H9 (cell line): ENCODE measurements around the gene ABCG5. TPM values are rescaled to one million over a fixed set of nuclear protein-coding genes. Genes with fewer than 3 reads are reported as not detected.

Experiments
- DNase-seq: peaks from one replicate; pipeline ENCODE4 v3.0.0-alpha.2; 2017
- H2AFZ ChIP-seq: one replicate; pipeline ENCODE4 v1.6.1; 2013; ENCODE audit warnings: mild to moderate bottlenecking, low read length, control low read depth, moderate library complexity
- H2AK5ac ChIP-seq: 2 replicates; pipeline ENCODE4 v1.6.1; 2013; ENCODE audit warnings: low read length, control low read depth, mixed read lengths; ENCODE audit not compliant: insufficient read length
- H2BK120ac ChIP-seq: one replicate; pipeline ENCODE4 v1.6.1; 2013; ENCODE audit warnings: low read depth, mild to moderate bottlenecking, low read length, control low read depth, inconsistent platforms; ENCODE audit not compliant: poor library complexity, severe bottlenecking
- H2BK12ac ChIP-seq: 2 replicates; pipeline ENCODE4 v1.6.1; 2013; ENCODE audit warnings: low read length, control low read depth, mixed read lengths, low read depth; ENCODE audit not compliant: insufficient read length
- H2BK15ac ChIP-seq: 2 replicates; pipeline ENCODE4 v1.6.1; 2013; ENCODE audit warnings: low read depth, low read length, control low read depth
- H2BK20ac ChIP-seq: one replicate; pipeline ENCODE4 v1.6.1; 2013; ENCODE audit warnings: low read depth, mild to moderate bottlenecking, low read length, control low read depth, inconsistent platforms; ENCODE audit not compliant: poor library complexity, severe bottlenecking
- H2BK5ac ChIP-seq: 2 replicates; pipeline ENCODE4 v1.6.1; 2013; ENCODE audit warnings: low read length, control low read depth, mixed read lengths; ENCODE audit not compliant: insufficient read length
- H3K14ac ChIP-seq: 2 replicates; pipeline ENCODE4 v1.6.1; 2013; ENCODE audit warnings: low read length, control low read depth; ENCODE audit not compliant: insufficient read depth
- H3K18ac ChIP-seq: 2 replicates; pipeline ENCODE4 v1.6.1; 2013; ENCODE audit warnings: low read depth, mild to moderate bottlenecking, mixed read lengths, low read length, control low read depth; ENCODE audit not compliant: insufficient read length
- H3K23ac ChIP-seq: 2 replicates; pipeline ENCODE4 v1.6.1; 2013; ENCODE audit warnings: low read length, control low read depth, mixed read lengths, low read depth; ENCODE audit not compliant: insufficient read length
- H3K23me2 ChIP-seq: 2 replicates; pipeline ENCODE4 v1.6.1; 2013; ENCODE audit warnings: low read depth, mild to moderate bottlenecking, mixed read lengths, low read length, control low read depth; ENCODE audit not compliant: insufficient read length, poor library complexity, severe bottlenecking
- H3K27ac ChIP-seq: 2 replicates; pipeline ENCODE4 v1.5.1; 2013; ENCODE audit warnings: low read length, control low read depth, mixed read lengths, low read depth; ENCODE audit not compliant: insufficient read length
- H3K27me3 ChIP-seq: 2 replicates; pipeline ENCODE4 v1.6.1; 2013; ENCODE audit warnings: low read length, control low read depth, inconsistent platforms; ENCODE audit not compliant: insufficient read depth
- H3K4ac ChIP-seq: 2 replicates; pipeline ENCODE4 v1.6.1; 2013; ENCODE audit warnings: low read depth, mild to moderate bottlenecking, control low read depth, inconsistent platforms, low read length, moderate library complexity
- H3K4me1 ChIP-seq: 2 replicates; pipeline ENCODE4 v1.6.1; 2013; ENCODE audit warnings: low read length, control low read depth, inconsistent platforms; ENCODE audit not compliant: insufficient read depth
- H3K4me2 ChIP-seq: 2 replicates; pipeline ENCODE4 v1.6.1; 2013; ENCODE audit warnings: low read length, control low read depth, mixed read lengths; ENCODE audit not compliant: insufficient read length, insufficient read depth
- H3K56ac ChIP-seq: 2 replicates; pipeline ENCODE4 v1.6.1; 2013; ENCODE audit warnings: low read depth, mild to moderate bottlenecking, mixed read lengths, low read length, control low read depth; ENCODE audit not compliant: insufficient read length
- H3K79me1 ChIP-seq: 2 replicates; pipeline ENCODE4 v1.6.1; 2013; ENCODE audit warnings: low read depth, mild to moderate bottlenecking, moderate library complexity, low read length, control low read depth, inconsistent platforms; ENCODE audit not compliant: insufficient read depth, poor library complexity, severe bottlenecking
- H3K79me2 ChIP-seq: 2 replicates; pipeline ENCODE4 v1.6.1; 2013; ENCODE audit warnings: low read length, control low read depth, inconsistent platforms; ENCODE audit not compliant: insufficient read depth
- H3K9ac ChIP-seq: 2 replicates; pipeline ENCODE4 v1.6.1; 2013; ENCODE audit warnings: low read length, control low read depth, mixed read lengths; ENCODE audit not compliant: insufficient read length; ENCODE audit errors: extremely low read depth
- H3K9me3 ChIP-seq: one replicate; pipeline ENCODE4 v1.6.1; 2013; ENCODE audit warnings: low read depth, low read length, inconsistent platforms; ENCODE audit not compliant: control insufficient read depth
- H3T11ph ChIP-seq: one replicate; pipeline ENCODE4 v1.6.1; 2013; ENCODE audit warnings: mild to moderate bottlenecking, low read length, control low read depth, inconsistent platforms
- H4K20me1 ChIP-seq: one replicate; pipeline ENCODE4 v1.6.1; 2013; ENCODE audit not compliant: control insufficient read depth, insufficient read length, insufficient read depth
- H4K5ac ChIP-seq: 2 replicates; pipeline ENCODE4 v1.6.1; 2013; ENCODE audit warnings: low read depth, mild to moderate bottlenecking, mixed read lengths, low read length, control low read depth; ENCODE audit not compliant: insufficient read length
- H4K8ac ChIP-seq: replicated peaks from 2 replicates; pipeline ENCODE4 v1.6.1; 2013; ENCODE audit warnings: low read length, control low read depth, mixed read lengths, low read depth; ENCODE audit not compliant: insufficient read length
- H4K91ac ChIP-seq: 2 replicates; pipeline ENCODE4 v1.6.1; 2013; ENCODE audit warnings: low read depth, mild to moderate bottlenecking, moderate library complexity, mixed read lengths, low read length, control low read depth; ENCODE audit not compliant: insufficient read length
- H3K27ac Mint-ChIP-seq, 3 experiments: 2 replicates in 2 of 3; 3 replicates in 1 of 3; pipeline ENCODE4 v1.8.0; 2020 to 2021; ENCODE audit warnings: mixed read lengths in 3 of 3, mild to moderate bottlenecking in 1 of 3, moderate library complexity in 1 of 3
- H3K27me3 Mint-ChIP-seq: 2 replicates; pipeline ENCODE4 v1.8.0; 2021; ENCODE audit warnings: low read depth, mild to moderate bottlenecking, moderate library complexity, mixed read lengths
- H3K36me3 Mint-ChIP-seq, 3 experiments: 2 replicates in 2 of 3; 3 replicates in 1 of 3; pipeline ENCODE4 v1.8.0; 2020 to 2021; ENCODE audit warnings: low read depth in 3 of 3, mixed read lengths in 3 of 3; ENCODE audit not compliant: insufficient read depth in 1 of 3
- H3K4me1 Mint-ChIP-seq, 2 experiments: 2 replicates each; pipeline ENCODE4 v1.8.0; 2020; ENCODE audit warnings: mixed read lengths in 2 of 2
- H3K4me3 Mint-ChIP-seq, 2 experiments: 2 replicates in 1 of 2; 3 replicates in 1 of 2; pipeline ENCODE4 v1.8.0; 2020 to 2021; ENCODE audit warnings: mild to moderate bottlenecking in 2 of 2, mixed read lengths in 2 of 2, moderate library complexity in 1 of 2
- H3K9me3 Mint-ChIP-seq, 2 experiments: 2 replicates in 1 of 2; 3 replicates in 1 of 2; pipeline ENCODE4 v1.8.0; 2020; ENCODE audit warnings: mild to moderate bottlenecking in 2 of 2, mixed read lengths in 2 of 2, moderate library complexity in 1 of 2
- CTCF ChIP-seq: fragments of 200-600 bp; sonication (generic); conservative IDR thresholded peaks from 3 replicates; pipeline ENCODE4 v1.8.0; 2021; ENCODE audit warnings: antibody characterized with exemption, mild to moderate bottlenecking
- WGBS: extraction: QIAGEN DNeasy Blood & Tissue Kit; methylation state at CpG from one replicate; pipeline ENCODE4 v1.1.7; 2013; ENCODE audit warnings: missing lambda C conversion rate, low lambda C conversion rate, mixed read lengths; ENCODE audit not compliant: insufficient read length; ENCODE audit errors: extremely low coverage; 5-methylcytosine and 5-hydroxymethylcytosine counted together
- total RNA-seq: library from RNA; stranded (reverse); gene quantifications from 2 replicates; pipeline ENCODE4 v1.2.1, GENCODE V29; 2021

Gene ABCG5
- total RNA-seq, 1 experiment from 2014 or later: not detected

- Histone ChIP-seq H3K18ac (no peak overlapping the region), H4K20me1 (no peaks in the 10 kb centered on the region), H3K4me2 (no peak overlapping the region), H3K9ac (no peak overlapping the region), H2BK12ac (no peak overlapping the region), H3K23ac (no peak overlapping the region), H3K4me1 (no peaks in the 10 kb centered on the region), H3K14ac (no peak overlapping the region), H3K56ac (no peak overlapping the region), H3K4ac (no peak overlapping the region), H2BK15ac (no peak overlapping the region), H2AFZ (no peak overlapping the region), H3K27ac (no peak overlapping the region), H3K9me3 (no peaks in the 10 kb centered on the region), H3T11ph (no peak overlapping the region), H3K23me2 (no peaks in the 10 kb centered on the region), H3K79me2 (no peaks in the 10 kb centered on the region), H4K8ac (no peak overlapping the region), H2BK20ac (no peak overlapping the region), H2BK120ac (no peak overlapping the region), H2AK5ac (no peak overlapping the region), H2BK5ac (no peak overlapping the region), H3K27me3 (no peaks in the 10 kb centered on the region), H4K5ac (no peak overlapping the region), H4K91ac (no peak overlapping the region), H3K79me1 (no peaks in the 10 kb centered on the region)
- DNase-seq: no peak
- no peak overlapping the region for H3K27ac Mint-ChIP-seq
- no peak overlapping the region for H3K4me3 Mint-ChIP-seq
- no peaks in the 10 kb centered on the region for H3K27me3 Mint-ChIP-seq
- H3K36me3 Mint-ChIP-seq: no peaks in the 10 kb centered on the region
- H3K9me3 Mint-ChIP-seq: no peaks in the 10 kb centered on the region
- no CpG with 5 or more reads among the region's 5 CpGs for WGBS
- no peaks in the 10 kb centered on the region for H3K4me1 Mint-ChIP-seq
- no peak for TF ChIP-seq CTCF
Measured at GRCh38 chr2:43790147-43790546, 48.5 kb downstream of the ABCG5 start.
